Naive thymus-derived CD4-positive, alpha-beta T cell (primary cell): ENCODE results near the gene CEP85. TPM values are rescaled to one million over a fixed set of nuclear protein-coding genes. Genes with fewer than 3 reads are reported as not detected.
A peak's percentile ranks its signal among the peaks of the same experiment; 100 is the strongest.

ENCODE experiments used
- ATAC-seq: fragments of 150-1000 bp; cut with Tn5 transposase; 2 replicates; pipeline ENCODE4 v1.10.0; 2021; ENCODE audit warnings: mild to moderate bottlenecking, moderate library complexity
- CTCF ChIA-PET: fragments of 350-600 bp; sonication (Branson Sonifier 250); formaldehyde crosslinking; loops from one replicate; lab custom pipeline; 2021; ENCODE audit warnings: antibody characterized with exemption; lab: Charles Lee
- POLR2A ChIA-PET: fragments of 350-600 bp; sonication (Branson Sonifier 250); formaldehyde crosslinking; loops from one replicate; lab custom pipeline; 2021; ENCODE audit warnings: antibody characterized with exemption, inconsistent platforms; lab: Charles Lee
- DNase-seq, 9 donors: peaks; one replicate each; pipeline versions ENCODE4 v3.0.0 to v3.0.0-alpha.2; 2020 to 2022; ENCODE audit warnings: mixed read lengths in 1 of 9
- H3K27ac ChIP-seq: one replicate; pipeline ENCODE4 v1.7.0; 2013; ENCODE audit warnings: mild to moderate bottlenecking, low read depth, low read length, moderate library complexity
- H3K27me3 ChIP-seq, 2 donors: one replicate each; pipeline ENCODE4 v1.7.0; 2013; ENCODE audit warnings: low read length in 2 of 2, mild to moderate bottlenecking in 2 of 2, moderate library complexity in 2 of 2; ENCODE audit not compliant: control insufficient read depth in 2 of 2, insufficient read depth in 2 of 2
- H3K36me3 ChIP-seq, 3 experiments: 1 replicate in 2 of 3; 2 replicates in 1 of 3; pipeline ENCODE4 v1.7.0; 2013; ENCODE audit warnings: low read length in 3 of 3, mild to moderate bottlenecking in 3 of 3, moderate library complexity in 1 of 3; ENCODE audit not compliant: insufficient read depth in 3 of 3, control insufficient read depth in 2 of 3
- H3K4me1 ChIP-seq, 2 donors: one replicate each; pipeline ENCODE4 v1.7.0; 2013; ENCODE audit warnings: low read length in 2 of 2, mild to moderate bottlenecking in 2 of 2, moderate library complexity in 1 of 2; ENCODE audit not compliant: control insufficient read depth in 2 of 2, insufficient read depth in 2 of 2
- H3K4me3 ChIP-seq: 2 replicates; pipeline ENCODE4 v1.7.0; 2013; ENCODE audit warnings: mild to moderate bottlenecking, low read length
- H3K9me3 ChIP-seq, 3 experiments: 1 replicate in 2 of 3; 2 replicates in 1 of 3; pipeline ENCODE4 v1.7.0; 2013; ENCODE audit warnings: low read length in 3 of 3; ENCODE audit not compliant: control insufficient read depth in 2 of 3
- H3K27ac Mint-ChIP-seq, 9 donors: one replicate each; pipeline ENCODE4 v1.8.0; 2020 to 2022; ENCODE audit warnings: mixed read lengths in 9 of 9, mild to moderate bottlenecking in 8 of 9, moderate library complexity in 5 of 9, inconsistent platforms in 2 of 9
- H3K27me3 Mint-ChIP-seq, 5 donors: one replicate each; pipeline ENCODE4 v1.8.0; 2021 to 2022; ENCODE audit warnings: mixed read lengths in 5 of 5, mild to moderate bottlenecking in 1 of 5
- H3K36me3 Mint-ChIP-seq, 5 donors: one replicate each; pipeline ENCODE4 v1.8.0; 2020 to 2022; ENCODE audit warnings: mixed read lengths in 5 of 5, mild to moderate bottlenecking in 3 of 5, inconsistent platforms in 1 of 5
- H3K4me1 Mint-ChIP-seq, 7 donors: one replicate each; pipeline ENCODE4 v1.8.0; 2020 to 2022; ENCODE audit warnings: mixed read lengths in 7 of 7, mild to moderate bottlenecking in 3 of 7, inconsistent platforms in 1 of 7
- H3K4me3 Mint-ChIP-seq, 10 donors: one replicate each; pipeline ENCODE4 v1.8.0; 2020 to 2022; ENCODE audit warnings: mild to moderate bottlenecking in 10 of 10, mixed read lengths in 10 of 10, moderate library complexity in 6 of 10, inconsistent platforms in 2 of 10
- H3K9me3 Mint-ChIP-seq, 11 donors: one replicate each; pipeline ENCODE4 v1.8.0; 2020 to 2022; ENCODE audit warnings: mixed read lengths in 11 of 11, mild to moderate bottlenecking in 4 of 11, inconsistent platforms in 1 of 11, moderate library complexity in 1 of 11
- intact Hi-C, 2 donors: fragments of 100-400 bp; cut with micrococcal nuclease; formaldehyde crosslinking; loops; one replicate each; pipeline ENCODE4 v1.15.1; 2023
- polyA plus RNA-seq, 2 donors: library from polyadenylated mRNA; unstranded; fragments of 300-500 nt; fragmentation: Illumina TruSeq; gene quantifications; one replicate each; pipeline ENCODE4 v1.2.3, GENCODE V29; 2021
- total RNA-seq, 6 experiments: library from RNA in 5 of 6; stranded (reverse) in 5 of 6; gene quantifications; 1 replicate in 5 of 6; 2 replicates in 1 of 6; pipeline ENCODE4 v1.2.3 and lab custom pipeline; 2021 to 2026

Gene CEP85
- total and polyA plus RNA-seq, 7 experiments from 2014 or later: 5.4 to 34.8 (median 18.1) TPM

DNA sequence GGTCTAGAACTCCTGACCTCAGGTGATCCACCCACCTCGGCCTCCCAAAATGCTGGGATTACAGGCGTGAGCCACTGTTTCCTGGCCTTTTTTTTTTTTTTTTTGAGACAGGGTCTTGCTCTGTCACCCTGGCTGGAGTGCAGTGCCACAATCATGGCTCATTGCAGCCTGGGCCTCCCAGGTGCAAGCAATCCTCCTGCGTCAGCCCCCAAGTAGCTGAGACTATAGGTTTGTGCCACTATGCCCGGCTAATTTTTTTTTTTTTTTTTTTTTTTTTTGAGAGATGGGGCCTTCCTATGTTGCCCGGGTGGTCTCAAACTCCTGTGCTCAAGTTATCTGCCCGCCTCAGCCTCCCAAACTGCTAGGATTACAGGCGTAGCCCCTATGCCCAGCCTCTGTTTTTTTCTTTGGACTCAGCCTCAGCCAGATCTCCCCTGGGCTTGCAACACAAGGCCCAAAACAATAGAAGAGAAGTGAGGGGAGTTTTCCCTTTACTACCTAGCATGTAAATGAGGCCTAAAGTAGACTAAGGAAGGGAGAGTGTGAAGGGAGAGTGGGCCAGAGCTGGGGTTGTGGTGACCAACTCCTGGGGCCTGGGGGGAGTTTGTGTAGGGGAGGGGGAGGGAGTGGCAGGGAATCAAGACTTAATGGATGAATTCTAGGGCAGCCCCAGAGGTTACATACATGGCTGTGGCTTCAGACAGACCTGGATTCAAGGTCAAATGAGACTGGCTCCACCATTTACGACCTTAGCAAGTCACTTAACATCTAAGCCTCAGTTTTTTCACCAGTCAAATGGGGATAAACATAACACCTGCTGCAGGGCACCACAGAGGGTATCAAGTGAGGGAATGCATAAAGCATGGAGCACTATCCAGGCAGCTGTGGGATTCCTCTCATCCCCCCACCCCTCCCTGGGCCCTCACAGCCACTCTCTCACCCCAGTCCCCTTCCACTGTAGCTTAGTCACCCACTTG is 82.2 kb downstream of the CEP85 start:
- POLR2A ChIA-PET: interaction anchor here (1.1 to 35.3 kb wide), 6 partner anchors 8 to 59 kb away, joined by 3 to 1967 read pairs (median 4); partner anchors contain the start of genes SH3BGRL3 and UBXN11
- peaks cover 9 to 33% (median 18%) of the 10 kb centered on the region in 5 donors for H3K36me3 Mint-ChIP-seq
- ATAC-seq (no peak), DNase-seq (no peak)
- intact Hi-C loops: loop anchor here in 1 of 2 donors (5.0 kb wide), 2 partner anchors 61 to 204 kb away; partner anchors contain the start of gene PDIK1L
- no peaks in the 10 kb centered on the region for H3K27me3 ChIP-seq
- H3K4me1 Mint-ChIP-seq: peaks cover 54 to 78% (median 58%) of the 10 kb centered on the region in 7 donors
- H3K4me3 Mint-ChIP-seq: peak overlapping the region; percentile 16 to 99 (median 80)
- no peak overlapping the region for H3K4me3 ChIP-seq
- peaks cover 0 to 20% (median 12%) of the 10 kb centered on the region in 3 experiments for H3K36me3 ChIP-seq
- no peaks in the 10 kb centered on the region for H3K27me3 Mint-ChIP-seq
- no peaks in the 10 kb centered on the region for H3K9me3 ChIP-seq
- H3K27ac ChIP-seq: peak overlapping the region; percentile 77
- peaks cover 0 to 5% (median 0%) of the 10 kb centered on the region in 11 donors for H3K9me3 Mint-ChIP-seq
- H3K27ac Mint-ChIP-seq: peak overlapping the region; percentile 81 to 99 (median 91)
- H3K4me1 ChIP-seq: peaks cover 50 to 52% of the 10 kb centered on the region in 2 donors
- CTCF ChIA-PET: interaction anchor here (0.6 to 19.8 kb wide), 6 partner anchors 7 to 58 kb away, joined by 3 to 541 read pairs (median 4); partner anchors contain the start of gene SH3BGRL3

- H3K9me3 ChIP-seq: no peaks in the 10 kb centered on the region
- Mint-ChIP-seq H3K36me3 (peaks cover 13 to 34% (median 25%) of the 10 kb centered on the region in 5 donors), H3K9me3 (peaks cover 0 to 5% (median 0%) of the 10 kb centered on the region in 11 donors), H3K4me3 (peak overlapping the region; percentile 79 to 100 (median 95)), H3K27ac (peak overlapping the region; percentile 87 to 99 (median 93)), H3K4me1 (peaks cover 56 to 79% (median 60%) of the 10 kb centered on the region in 7 donors), H3K27me3 (no peaks in the 10 kb centered on the region)
- H3K36me3 ChIP-seq: peaks cover 0 to 29% (median 16%) of the 10 kb centered on the region in 3 experiments
- H3K27ac ChIP-seq: peak overlapping the region; percentile 77
- ChIA-PET CTCF (interaction anchor here (0.6 to 19.8 kb wide), 5 partner anchors 8 to 100 kb away, joined by 3 to 541 read pairs (median 5); partner anchors contain the start of gene SH3BGRL3), POLR2A (interaction anchor here (0.6 to 35.3 kb wide), 15 partner anchors 9 to 82 kb away, joined by 3 to 1967 read pairs (median 5); partner anchors contain the start of genes CEP85, SH3BGRL3 and UBXN11)
- no peak for ATAC-seq
- intact Hi-C loops: loop anchor here (1.0 to 5.0 kb wide), 3 partner anchors 10 to 205 kb away; partner anchors contain the start of gene PDIK1L (in 1 of the 2)
- H3K27me3 ChIP-seq: no peaks in the 10 kb centered on the region
- H3K4me3 ChIP-seq: peak overlapping the region; percentile 98
- no peak for DNase-seq
- peaks cover 60 to 62% of the 10 kb centered on the region in 2 donors for H3K4me1 ChIP-seq
Observed at GRCh38 chr1:26317146-26317545, 83.1 kb downstream of the CEP85 start.

- H3K4me1 ChIP-seq: peaks cover 66 to 67% of the 10 kb centered on the region in 2 donors
- H3K4me3 ChIP-seq: peak within 1 kb of the TSS; percentile 98
- H3K36me3 ChIP-seq: peaks cover 0 to 35% (median 20%) of the 10 kb centered on the region in 3 experiments
- ChIA-PET CTCF (interaction anchor here (0.9 to 19.8 kb wide), 6 partner anchors 9 to 100 kb away, joined by 3 to 541 read pairs (median 6); partner anchors contain the start of gene SH3BGRL3), POLR2A (interaction anchor here (0.6 to 35.3 kb wide), 22 partner anchors 9 to 284 kb away, joined by 3 to 1967 read pairs (median 4); partner anchors contain the start of genes CEP85, DHDDS, SH3BGRL3 and UBXN11)
- no peaks in the 10 kb centered on the region for H3K27me3 Mint-ChIP-seq
- intact Hi-C loops: loop anchor here (1.0 to 5.0 kb wide), 4 partner anchors 10 to 205 kb away; partner anchors contain the start of gene PDIK1L (in 1 of the 2)
- peak within 1 kb of the TSS; percentile 87 to 99 (median 93) for H3K27ac Mint-ChIP-seq
- peaks cover 13 to 39% (median 27%) of the 10 kb centered on the region in 5 donors for H3K36me3 Mint-ChIP-seq
- H3K9me3 Mint-ChIP-seq: peaks cover 0 to 5% (median 0%) of the 10 kb centered on the region in 11 donors
- H3K4me1 Mint-ChIP-seq: peaks cover 58 to 86% (median 66%) of the 10 kb centered on the region in 7 donors
- ATAC-seq (peak; percentile 82), DNase-seq (peak; percentile 24 to 87 (median 79))
- no peaks in the 10 kb centered on the region for H3K9me3 ChIP-seq
- H3K4me3 Mint-ChIP-seq: peak within 1 kb of the TSS; percentile 79 to 100 (median 95)
- H3K27me3 ChIP-seq: no peaks in the 10 kb centered on the region
- H3K27ac ChIP-seq: peak within 1 kb of the TSS; percentile 77
Observed at GRCh38 chr1:26317612-26318337, 83.8 kb downstream of the CEP85 start, which contains the start of gene CD52. Gene CD52 (plus strand): TSS chr1:26317958. CDS start chr1:26318018, 60 bp downstream.

DNA sequence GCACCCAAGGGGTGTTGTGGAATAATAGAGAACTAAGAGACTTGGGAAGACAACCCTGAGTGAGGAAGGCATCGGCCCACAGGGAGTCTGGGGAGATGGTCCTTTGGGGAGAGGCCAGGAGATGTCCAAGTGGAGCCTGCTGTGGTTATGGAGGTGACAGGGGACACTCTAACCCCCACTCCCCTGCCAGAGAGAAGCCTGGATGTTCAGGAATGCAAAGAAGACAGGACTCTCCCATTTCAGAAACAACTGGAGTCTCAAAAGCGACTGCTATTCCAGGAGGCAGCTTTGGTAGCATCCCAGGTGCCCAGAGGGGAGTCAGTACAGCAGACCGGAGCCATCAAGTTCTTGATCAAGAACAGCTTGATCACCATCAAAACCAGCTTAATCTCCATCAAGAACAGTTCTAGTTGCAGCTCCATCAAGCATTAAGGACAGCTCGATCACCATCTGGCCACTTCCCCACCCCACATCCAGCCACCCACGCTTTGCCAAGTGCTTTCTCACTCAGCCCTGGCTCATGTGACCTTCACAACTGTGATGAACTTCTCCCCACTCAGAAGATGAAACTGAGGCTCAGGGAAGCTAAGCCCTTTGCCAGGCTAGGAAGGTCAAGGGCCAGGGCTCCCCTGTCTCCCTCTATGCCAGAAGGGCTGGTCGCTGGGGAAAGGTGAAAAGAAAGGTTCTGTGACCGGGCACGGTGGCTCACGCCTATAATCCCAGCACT is 84.5 kb downstream of the CEP85 start:
- ChIA-PET CTCF (interaction anchor here (0.6 to 19.8 kb wide), 9 partner anchors 9 to 85 kb away, joined by 3 to 541 read pairs (median 6); partner anchors contain the start of gene SH3BGRL3), POLR2A (interaction anchor here (0.7 to 35.3 kb wide), 19 partner anchors 9 to 284 kb away, joined by 3 to 1967 read pairs (median 6); partner anchors contain the start of genes CEP85, DHDDS, HMGN2 and SH3BGRL3)
- Histone ChIP-seq H3K36me3 (peaks cover 0 to 42% (median 20%) of the 10 kb centered on the region in 3 experiments), H3K27me3 (no peaks in the 10 kb centered on the region), H3K27ac (peak overlapping the region; percentile 77), H3K4me1 (peaks cover 67 to 69% of the 10 kb centered on the region in 2 donors), H3K4me3 (peak overlapping the region; percentile 98), H3K9me3 (no peaks in the 10 kb centered on the region)
- Mint-ChIP-seq H3K4me3 (peak overlapping the region; percentile 79 to 100 (median 95)), H3K9me3 (peaks cover 0 to 3% (median 0%) of the 10 kb centered on the region in 11 donors), H3K4me1 (peaks cover 62 to 86% (median 68%) of the 10 kb centered on the region in 7 donors), H3K27ac (peak overlapping the region; percentile 87 to 99 (median 93)), H3K27me3 (no peaks in the 10 kb centered on the region), H3K36me3 (peaks cover 18 to 45% (median 30%) of the 10 kb centered on the region in 5 donors)
- ATAC-seq: no peak
- intact Hi-C loops: loop anchor here (2.0 to 5.0 kb wide), 3 partner anchors 42 to 206 kb away; partner anchors contain the start of gene PDIK1L (in 1 of the 2)
- peak in 1 of 9 donors; percentile 57 for DNase-seq

GRCh38 chr1:26320896-26321295 is 86.9 kb downstream of the CEP85 start:
- Mint-ChIP-seq H3K9me3 (peaks cover 0 to 2% (median 0%) of the 10 kb centered on the region in 11 donors), H3K27me3 (no peaks in the 10 kb centered on the region), H3K36me3 (peaks cover 18 to 53% (median 32%) of the 10 kb centered on the region in 5 donors), H3K4me3 (peak overlapping the region; percentile 79 to 99 (median 95)), H3K4me1 (peaks cover 45 to 76% (median 54%) of the 10 kb centered on the region in 7 donors), H3K27ac (peak overlapping the region; percentile 87 to 99 (median 96))
- peak in 1 of 9 donors; percentile 33 for DNase-seq
- Histone ChIP-seq H3K9me3 (no peaks in the 10 kb centered on the region), H3K4me3 (peak overlapping the region; percentile 98), H3K27ac (peak overlapping the region; percentile 77), H3K4me1 (peaks cover 47 to 51% of the 10 kb centered on the region in 2 donors), H3K27me3 (no peaks in the 10 kb centered on the region), H3K36me3 (peaks cover 0 to 51% (median 20%) of the 10 kb centered on the region in 3 experiments)
- POLR2A ChIA-PET: interaction anchor here (0.5 to 35.3 kb wide), 11 partner anchors 12 to 151 kb away, joined by 3 to 1967 read pairs (median 12); partner anchors contain the start of genes CEP85, SH3BGRL3, UBXN11 and ZNF593
- intact Hi-C loops: loop anchor here (1.0 to 2.0 kb wide), 10 partner anchors 14 to 152 kb away; partner anchors contain the start of genes ZNF593 (in 2 of the 2), C1orf232 (in 1 of the 2) and CEP85 (in 1 of the 2)
- peak; percentile 2 for ATAC-seq
- CTCF ChIA-PET: interaction anchor here (0.6 to 19.8 kb wide), 10 partner anchors 10 to 111 kb away, joined by 3 to 541 read pairs (median 5); partner anchors contain the start of gene SH3BGRL3
